Keratinocyte (primary cell): ENCODE results near the gene SHFL. TPM values are rescaled to one million over a fixed set of nuclear protein-coding genes. Genes with fewer than 3 reads are reported as not detected.

ENCODE experiments used
- DNase-seq: peaks from one replicate; pipeline ENCODE4 v3.0.0-alpha.2; 2011; ENCODE audit warnings: low read depth, missing footprints, low spot score
- FAIRE-seq: peaks from 2 replicates; lab custom pipeline; 2011; peaks lifted over from hg19 to GRCh38; lab: Jason Lieb, UNC
- H2AFZ ChIP-seq: 2 replicates; pipeline ENCODE4 v1.6.0; 2012; ENCODE audit warnings: low read length, control low read depth, inconsistent platforms; ENCODE audit not compliant: control insufficient read depth
- H3K27ac ChIP-seq: 2 replicates; pipeline ENCODE4 v1.5.1; 2011; ENCODE audit warnings: low read length; ENCODE audit not compliant: control insufficient read depth, insufficient read depth
- H3K27me3 ChIP-seq: 3 replicates; pipeline ENCODE4 v1.6.0; 2011; ENCODE audit warnings: low read length; ENCODE audit not compliant: control insufficient read depth, insufficient read depth; ENCODE audit errors: extremely low read depth
- H3K36me3 ChIP-seq, 2 experiments: 2 replicates in 1 of 2; 3 replicates in 1 of 2; pipeline ENCODE4 v1.5.1; 2011; ENCODE audit warnings: low read length in 2 of 2, mild to moderate bottlenecking in 1 of 2; ENCODE audit not compliant: control insufficient read depth in 2 of 2, insufficient read depth in 2 of 2; ENCODE audit errors: extremely low read depth in 1 of 2
- H3K4me1 ChIP-seq: 3 replicates; pipeline ENCODE4 v1.5.1; 2011; ENCODE audit warnings: low read length; ENCODE audit not compliant: control insufficient read depth, insufficient read depth; ENCODE audit errors: extremely low read depth
- H3K4me2 ChIP-seq: 3 replicates; pipeline ENCODE4 v1.6.0; 2011; ENCODE audit warnings: low read depth, low read length; ENCODE audit not compliant: control insufficient read depth, insufficient read depth; ENCODE audit errors: extremely low read depth
- H3K4me3 ChIP-seq, 3 experiments: fragments of 200-600 bp in 1 of 3; sonication (generic) in 1 of 3; 2 replicates in 2 of 3; 3 replicates in 1 of 3; pipeline ENCODE4 v1.5.1; 2011 to 2016; ENCODE audit warnings: low read length in 3 of 3, mild to moderate bottlenecking in 3 of 3, control low read depth in 2 of 3, inconsistent platforms in 1 of 3, low read depth in 1 of 3, mixed read lengths in 1 of 3, mixed run types in 1 of 3, moderate library complexity in 1 of 3; ENCODE audit not compliant: control insufficient read depth in 2 of 3, insufficient read depth in 2 of 3; ENCODE audit errors: extremely low read depth in 1 of 3
- H3K79me2 ChIP-seq: 2 replicates; pipeline ENCODE4 v1.6.0; 2012; ENCODE audit warnings: low read length; ENCODE audit not compliant: control insufficient read depth, insufficient read depth
- H3K9ac ChIP-seq: 3 replicates; pipeline ENCODE4 v1.6.0; 2011; ENCODE audit warnings: low read length; ENCODE audit not compliant: control insufficient read depth, insufficient read depth; ENCODE audit errors: extremely low read depth
- H3K9me1 ChIP-seq: 3 replicates; pipeline ENCODE4 v1.6.0; 2011; ENCODE audit warnings: low read length; ENCODE audit not compliant: control insufficient read depth, insufficient read depth; ENCODE audit errors: extremely low read depth
- H3K9me3 ChIP-seq: 2 replicates; pipeline ENCODE4 v1.5.1; 2012; ENCODE audit warnings: low read depth, low read length; ENCODE audit not compliant: control insufficient read depth
- H4K20me1 ChIP-seq: 3 replicates; pipeline ENCODE4 v1.6.0; 2011; ENCODE audit warnings: low read length; ENCODE audit not compliant: control insufficient read depth, insufficient read depth; ENCODE audit errors: extremely low read depth
- CTCF ChIP-seq, 3 experiments: IDR thresholded peaks in 1 of 3; conservative IDR thresholded peaks in 1 of 3; optimal IDR thresholded peaks in 1 of 3; 2 replicates in 2 of 3; 3 replicates in 1 of 3; pipeline versions ENCODE3 to v1.5.1; 2011; ENCODE audit warnings: low read length in 3 of 3, mild to moderate bottlenecking in 3 of 3, moderate library complexity in 2 of 3, control low read depth in 1 of 3, inconsistent platforms in 1 of 3; ENCODE audit not compliant: insufficient read depth in 2 of 3; ENCODE audit errors: extremely low read depth in 1 of 3
- EZH2 ChIP-seq: IDR thresholded peaks from one replicate; pipeline ENCODE4 v1.6.1; 2012; ENCODE audit warnings: inconsistent platforms, mild to moderate bottlenecking, low read length, moderate library complexity
- dilution Hi-C: fragments of 300-500 bp; cut with MboI; formaldehyde crosslinking; loops from one replicate; pipeline ENCODE4 v1.7.0; 2020; ENCODE audit warnings: low sequenced_read_pairs; ENCODE audit not compliant: extremely low pct_ligation_motif_present
- polyA plus RNA-seq, 5 experiments: library from polyadenylated mRNA; depleted of rRNA in 3 of 5; stranded (reverse) in 3 of 5; stranded (forward) in 1 of 5; unstranded in 1 of 5; fragments of >200 nt; gene quantifications; 1 replicate in 1 of 5; 2 replicates in 3 of 5; 3 replicates in 1 of 5; pipeline versions ENCODE4 v1.2.1 to v1.2.3, GENCODE V29; 2011 to 2012; ENCODE audit warnings: missing spikeins in 2 of 5, low read depth in 1 of 5, low replicate concordance in 1 of 5

The SHFL gene
- polyA plus RNA-seq, 1 donor (not counting 4 experiments of a cell fraction or from before 2014, with no cell fraction given): 36.4 TPM

GRCh38 chr19:10079031-10079453 is 7.1 kb upstream of the SHFL start:
- Histone ChIP-seq H2AFZ (no peak overlapping the region), H3K9ac (no peak overlapping the region), H3K36me3 (no peaks in the 10 kb centered on the region), H3K4me3 (no peak overlapping the region), H3K9me1 (no peaks in the 10 kb centered on the region), H3K27ac (no peak overlapping the region), H3K9me3 (peaks cover 3% of the 10 kb centered on the region), H3K4me2 (no peak overlapping the region), H3K27me3 (no peaks in the 10 kb centered on the region), H3K4me1 (no peaks in the 10 kb centered on the region), H4K20me1 (no peaks in the 10 kb centered on the region), H3K79me2 (no peaks in the 10 kb centered on the region)
- no peak for DNase-seq
- dilution Hi-C loops: loop anchor here (25.0 kb wide), 1 partner anchor 142 kb away; the partner anchor contains the start of gene OLFM2
- TF ChIP-seq CTCF (optimal IDR thresholded peaks at IDR 0.05 in 1 of 3, IDR thresholded peaks at IDR 0.05 in 1 of 3, conservative IDR thresholded peaks at IDR 0.05 in 1 of 3; ENCODE audit: extremely low read depth in 1 of 3, insufficient read depth in 2 of 3, low read length in 3 of 3) (no peak), EZH2 (no peak)
- FAIRE-seq: no peak

GRCh38 chr19:10083911-10084310 is 2.2 kb upstream of the SHFL start:
- H3K4me1 ChIP-seq: no peaks in the 10 kb centered on the region
- no peak overlapping the region for H3K4me2 ChIP-seq
- no peaks in the 10 kb centered on the region for H4K20me1 ChIP-seq
- H3K4me3 ChIP-seq: no peak overlapping the region
- no peaks in the 10 kb centered on the region for H3K79me2 ChIP-seq
- H3K27ac ChIP-seq: no peak overlapping the region
- H2AFZ ChIP-seq: no peak overlapping the region
- no peaks in the 10 kb centered on the region for H3K36me3 ChIP-seq
- H3K27me3 ChIP-seq: no peaks in the 10 kb centered on the region
- dilution Hi-C loops: loop anchor here (25.0 kb wide), 1 partner anchor 147 kb away; the partner anchor contains the start of gene OLFM2
- no peak overlapping the region for H3K9ac ChIP-seq
- no peaks in the 10 kb centered on the region for H3K9me3 ChIP-seq
- no peaks in the 10 kb centered on the region for H3K9me1 ChIP-seq
- FAIRE-seq: no peak
- no peak for TF ChIP-seq EZH2
- no peak for DNase-seq

DNA sequence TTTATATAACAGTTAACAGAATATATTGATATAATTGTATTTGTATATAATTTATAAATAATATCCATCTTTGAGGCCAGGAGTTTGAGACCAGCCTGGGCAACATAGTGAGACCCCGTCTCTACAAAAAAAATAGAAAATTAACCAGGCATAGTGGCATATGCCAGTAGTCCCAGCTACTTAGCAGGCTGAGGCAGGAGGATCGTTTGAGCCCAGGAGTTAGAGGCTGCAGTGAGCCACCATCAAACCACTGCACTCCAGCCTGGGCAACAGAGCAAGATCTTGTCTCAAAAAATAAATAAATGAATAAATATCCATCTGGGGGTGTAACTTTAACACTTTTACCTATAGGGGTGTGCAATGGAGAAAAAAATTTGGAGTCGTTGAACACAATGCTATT is 1.3 kb upstream of the SHFL start:
- Histone ChIP-seq H3K27me3 (no peaks in the 10 kb centered on the region), H2AFZ (no peak overlapping the region), H3K4me3 (no peak overlapping the region), H3K9ac (no peak overlapping the region), H3K79me2 (no peaks in the 10 kb centered on the region), H4K20me1 (no peaks in the 10 kb centered on the region), H3K4me1 (no peaks in the 10 kb centered on the region), H3K27ac (no peak overlapping the region), H3K36me3 (peaks cover 0 to 7% of the 10 kb centered on the region in 2 experiments), H3K9me3 (no peaks in the 10 kb centered on the region), H3K4me2 (no peak overlapping the region), H3K9me1 (no peaks in the 10 kb centered on the region)
- dilution Hi-C loops: loop anchor here (25.0 kb wide), 1 partner anchor 148 kb away; the partner anchor contains the start of gene OLFM2
- DNase-seq (no peak), FAIRE-seq (no peak)
- TF ChIP-seq CTCF (optimal IDR thresholded peaks at IDR 0.05 in 1 of 3, IDR thresholded peaks at IDR 0.05 in 1 of 3, conservative IDR thresholded peaks at IDR 0.05 in 1 of 3; ENCODE audit: extremely low read depth in 1 of 3, insufficient read depth in 2 of 3, low read length in 3 of 3) (no peak), EZH2 (no peak)
